Osteocyte (in vitro differentiated cells): Measurements from ENCODE around the gene SETX. TPM values are rescaled to one million over a fixed set of nuclear protein-coding genes. Genes with fewer than 3 reads are reported as not detected.

ENCODE experiments used
- DNase-seq: peaks from one replicate; pipeline ENCODE4 v3.0.0; 2021; ENCODE audit warnings: mixed read lengths; ENCODE audit not compliant: unreplicated experiment; ENCODE audit errors: extremely low spot score
- H3K27ac Mint-ChIP-seq: one replicate; pipeline ENCODE4 v1.8.0; 2021; ENCODE audit warnings: mild to moderate bottlenecking, mixed read lengths; ENCODE audit not compliant: unreplicated experiment
- H3K27me3 Mint-ChIP-seq: one replicate; pipeline ENCODE4 v1.8.0; 2021; ENCODE audit warnings: mixed read lengths; ENCODE audit not compliant: unreplicated experiment
- H3K36me3 Mint-ChIP-seq: one replicate; pipeline ENCODE4 v1.8.0; 2021; ENCODE audit warnings: mixed read lengths; ENCODE audit not compliant: unreplicated experiment
- H3K4me1 Mint-ChIP-seq: one replicate; pipeline ENCODE4 v1.8.0; 2021; ENCODE audit warnings: mixed read lengths; ENCODE audit not compliant: unreplicated experiment
- H3K4me3 Mint-ChIP-seq: one replicate; pipeline ENCODE4 v1.8.0; 2021; ENCODE audit warnings: mild to moderate bottlenecking, moderate library complexity, mixed read lengths; ENCODE audit not compliant: unreplicated experiment
- H3K9me3 Mint-ChIP-seq: one replicate; pipeline ENCODE4 v1.8.0; 2021; ENCODE audit warnings: mixed read lengths; ENCODE audit not compliant: unreplicated experiment
- long read RNA-seq: library from polyadenylated mRNA; unstranded; transcript quantifications from one replicate; pipeline ENCODE4 v2.0.0, GENCODE V29; 2021
- total RNA-seq: library from RNA; stranded (reverse); gene quantifications from 2 replicates; pipeline ENCODE4 v1.2.1, GENCODE V29; 2021
- TF ChIP-seq, protein P1 (sequence below): fragments of 200-600 bp; sonication (generic); IDR thresholded peaks from 2 replicates; pipeline ENCODE4 v1.5.0; 2021; ENCODE audit warnings: antibody characterized with exemption, mild to moderate bottlenecking, moderate library complexity

Gene SETX, protein sequence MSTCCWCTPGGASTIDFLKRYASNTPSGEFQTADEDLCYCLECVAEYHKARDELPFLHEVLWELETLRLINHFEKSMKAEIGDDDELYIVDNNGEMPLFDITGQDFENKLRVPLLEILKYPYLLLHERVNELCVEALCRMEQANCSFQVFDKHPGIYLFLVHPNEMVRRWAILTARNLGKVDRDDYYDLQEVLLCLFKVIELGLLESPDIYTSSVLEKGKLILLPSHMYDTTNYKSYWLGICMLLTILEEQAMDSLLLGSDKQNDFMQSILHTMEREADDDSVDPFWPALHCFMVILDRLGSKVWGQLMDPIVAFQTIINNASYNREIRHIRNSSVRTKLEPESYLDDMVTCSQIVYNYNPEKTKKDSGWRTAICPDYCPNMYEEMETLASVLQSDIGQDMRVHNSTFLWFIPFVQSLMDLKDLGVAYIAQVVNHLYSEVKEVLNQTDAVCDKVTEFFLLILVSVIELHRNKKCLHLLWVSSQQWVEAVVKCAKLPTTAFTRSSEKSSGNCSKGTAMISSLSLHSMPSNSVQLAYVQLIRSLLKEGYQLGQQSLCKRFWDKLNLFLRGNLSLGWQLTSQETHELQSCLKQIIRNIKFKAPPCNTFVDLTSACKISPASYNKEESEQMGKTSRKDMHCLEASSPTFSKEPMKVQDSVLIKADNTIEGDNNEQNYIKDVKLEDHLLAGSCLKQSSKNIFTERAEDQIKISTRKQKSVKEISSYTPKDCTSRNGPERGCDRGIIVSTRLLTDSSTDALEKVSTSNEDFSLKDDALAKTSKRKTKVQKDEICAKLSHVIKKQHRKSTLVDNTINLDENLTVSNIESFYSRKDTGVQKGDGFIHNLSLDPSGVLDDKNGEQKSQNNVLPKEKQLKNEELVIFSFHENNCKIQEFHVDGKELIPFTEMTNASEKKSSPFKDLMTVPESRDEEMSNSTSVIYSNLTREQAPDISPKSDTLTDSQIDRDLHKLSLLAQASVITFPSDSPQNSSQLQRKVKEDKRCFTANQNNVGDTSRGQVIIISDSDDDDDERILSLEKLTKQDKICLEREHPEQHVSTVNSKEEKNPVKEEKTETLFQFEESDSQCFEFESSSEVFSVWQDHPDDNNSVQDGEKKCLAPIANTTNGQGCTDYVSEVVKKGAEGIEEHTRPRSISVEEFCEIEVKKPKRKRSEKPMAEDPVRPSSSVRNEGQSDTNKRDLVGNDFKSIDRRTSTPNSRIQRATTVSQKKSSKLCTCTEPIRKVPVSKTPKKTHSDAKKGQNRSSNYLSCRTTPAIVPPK (N-terminal part only)
- 53.6 and 54.4 TPM in 2 replicates for total RNA-seq
- long read RNA-seq, partial matches to known transcripts: 297 of 342 reads
- long read RNA-seq, other reads (novel, unspliced or antisense): 45 of 342 reads

DNA sequence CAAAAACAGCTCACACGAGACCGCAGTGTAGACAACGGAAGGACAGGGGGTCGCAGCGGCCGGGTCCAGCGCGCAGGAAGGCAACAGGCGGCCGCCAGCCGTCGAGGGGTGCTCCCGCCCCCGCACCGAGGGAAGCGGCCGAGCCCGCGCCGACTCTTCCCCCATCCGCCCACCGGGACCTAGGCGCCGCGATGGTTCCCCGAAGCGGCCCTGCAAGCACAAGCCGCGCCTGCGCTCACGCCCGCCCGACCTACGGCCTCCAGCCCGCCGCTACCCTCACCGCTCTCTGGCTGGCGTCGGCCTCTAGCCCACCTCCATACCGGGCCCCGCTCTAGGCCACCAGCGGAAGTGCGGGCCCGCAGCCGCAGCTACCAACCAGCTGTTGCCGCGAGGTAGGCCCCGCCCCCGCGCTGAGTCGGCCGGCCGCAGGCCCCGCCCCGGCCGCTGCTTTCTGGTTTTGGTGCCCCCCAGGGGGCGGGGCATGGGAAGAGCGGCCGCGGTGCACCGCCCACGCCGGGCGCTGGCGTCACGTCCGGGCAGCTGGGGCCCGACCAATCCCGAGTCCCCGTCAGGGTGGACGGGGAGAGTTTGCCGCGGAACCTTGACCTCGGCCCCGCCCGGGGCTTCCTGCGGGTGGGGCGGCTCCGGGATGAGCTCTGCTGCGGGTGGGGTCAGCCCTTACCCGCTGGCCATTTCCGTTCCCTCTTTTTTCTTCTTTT is at the start of gene SETX:
SETX (minus strand) TSS at position 350 of the 719 bp plus-strand sequence. CDS start 5,558 bp downstream, outside the sequence.
- H3K9me3 Mint-ChIP-seq: no peaks in the 10 kb centered on the region
- DNase-seq: peak; percentile 99
- peaks cover 4% of the 10 kb centered on the region for H3K27me3 Mint-ChIP-seq
- H3K27ac Mint-ChIP-seq: peak within 1 kb of the TSS; percentile 96
- TF ChIP-seq, protein P1, sequence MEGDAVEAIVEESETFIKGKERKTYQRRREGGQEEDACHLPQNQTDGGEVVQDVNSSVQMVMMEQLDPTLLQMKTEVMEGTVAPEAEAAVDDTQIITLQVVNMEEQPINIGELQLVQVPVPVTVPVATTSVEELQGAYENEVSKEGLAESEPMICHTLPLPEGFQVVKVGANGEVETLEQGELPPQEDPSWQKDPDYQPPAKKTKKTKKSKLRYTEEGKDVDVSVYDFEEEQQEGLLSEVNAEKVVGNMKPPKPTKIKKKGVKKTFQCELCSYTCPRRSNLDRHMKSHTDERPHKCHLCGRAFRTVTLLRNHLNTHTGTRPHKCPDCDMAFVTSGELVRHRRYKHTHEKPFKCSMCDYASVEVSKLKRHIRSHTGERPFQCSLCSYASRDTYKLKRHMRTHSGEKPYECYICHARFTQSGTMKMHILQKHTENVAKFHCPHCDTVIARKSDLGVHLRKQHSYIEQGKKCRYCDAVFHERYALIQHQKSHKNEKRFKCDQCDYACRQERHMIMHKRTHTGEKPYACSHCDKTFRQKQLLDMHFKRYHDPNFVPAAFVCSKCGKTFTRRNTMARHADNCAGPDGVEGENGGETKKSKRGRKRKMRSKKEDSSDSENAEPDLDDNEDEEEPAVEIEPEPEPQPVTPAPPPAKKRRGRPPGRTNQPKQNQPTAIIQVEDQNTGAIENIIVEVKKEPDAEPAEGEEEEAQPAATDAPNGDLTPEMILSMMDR: no peak
- peaks cover 33% of the 10 kb centered on the region for H3K4me1 Mint-ChIP-seq
- H3K4me3 Mint-ChIP-seq: peak within 1 kb of the TSS; percentile 93
- peaks cover 21% of the 10 kb centered on the region for H3K36me3 Mint-ChIP-seq

DNA sequence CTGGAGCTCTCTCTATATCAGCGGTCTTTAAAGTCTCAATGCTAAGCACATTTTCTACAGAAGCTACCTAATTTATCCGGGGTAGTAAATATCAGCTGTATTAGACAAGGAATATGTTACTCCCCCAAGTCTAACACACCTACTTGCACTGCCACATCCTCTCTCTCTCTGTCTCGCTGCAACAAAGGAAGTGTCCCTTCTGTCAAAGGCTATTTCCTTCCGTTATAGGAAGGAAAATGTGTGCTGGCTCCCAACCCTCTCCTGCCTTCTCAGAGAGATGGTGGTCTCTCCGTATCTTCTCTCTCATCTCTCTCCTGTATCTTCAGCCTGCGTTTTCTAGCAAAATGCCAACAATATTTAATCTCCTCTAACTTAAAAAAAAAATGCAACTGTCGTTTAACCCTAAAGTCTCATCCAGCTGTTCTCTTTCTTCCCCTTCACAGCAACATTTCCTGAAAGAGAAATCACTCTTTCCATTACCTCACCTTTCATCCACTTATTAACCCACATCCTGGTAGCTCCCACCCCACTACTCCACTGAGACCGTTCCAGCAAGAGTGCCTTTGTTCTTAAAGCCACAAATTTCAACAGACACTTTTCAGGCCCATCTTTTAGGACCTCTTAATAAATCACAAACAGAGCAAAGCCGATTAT is 49.6 kb upstream of the SETX start:
- H3K4me3 Mint-ChIP-seq: no peak overlapping the region
- no peaks in the 10 kb centered on the region for H3K9me3 Mint-ChIP-seq
- H3K4me1 Mint-ChIP-seq: peaks cover 21% of the 10 kb centered on the region
- no peak overlapping the region for H3K27ac Mint-ChIP-seq
- peaks cover 23% of the 10 kb centered on the region for H3K36me3 Mint-ChIP-seq
- H3K27me3 Mint-ChIP-seq: no peaks in the 10 kb centered on the region
- no peak for DNase-seq
- TF ChIP-seq, protein P1: no peak

DNA sequence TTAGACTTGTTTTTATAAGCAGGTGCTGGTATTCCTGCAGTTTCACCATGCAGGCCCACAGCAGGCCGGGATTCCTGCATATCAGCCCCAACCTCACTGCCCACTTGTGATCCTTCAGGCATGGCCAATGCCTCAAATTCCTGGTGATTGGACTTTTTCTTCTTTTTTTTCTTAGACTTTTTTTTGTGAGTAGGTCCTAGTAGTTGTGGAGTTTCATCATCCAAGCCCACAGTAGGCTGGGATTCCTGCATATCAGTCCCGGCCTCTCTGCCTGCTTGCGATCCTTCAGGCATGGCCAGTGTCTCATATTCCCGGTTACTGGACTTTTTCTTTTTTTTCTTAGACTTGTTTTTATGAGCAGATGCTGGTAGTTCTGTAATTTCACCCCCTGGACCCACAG is 47.0 kb upstream of the SETX start:
- DNase-seq: no peak
- H3K4me3 Mint-ChIP-seq: no peak overlapping the region
- H3K9me3 Mint-ChIP-seq: no peaks in the 10 kb centered on the region
- peaks cover 16% of the 10 kb centered on the region for H3K4me1 Mint-ChIP-seq
- H3K27me3 Mint-ChIP-seq: no peaks in the 10 kb centered on the region
- H3K27ac Mint-ChIP-seq: no peak overlapping the region
- TF ChIP-seq, protein P1: no peak
- H3K36me3 Mint-ChIP-seq: peaks cover 35% of the 10 kb centered on the region

DNA sequence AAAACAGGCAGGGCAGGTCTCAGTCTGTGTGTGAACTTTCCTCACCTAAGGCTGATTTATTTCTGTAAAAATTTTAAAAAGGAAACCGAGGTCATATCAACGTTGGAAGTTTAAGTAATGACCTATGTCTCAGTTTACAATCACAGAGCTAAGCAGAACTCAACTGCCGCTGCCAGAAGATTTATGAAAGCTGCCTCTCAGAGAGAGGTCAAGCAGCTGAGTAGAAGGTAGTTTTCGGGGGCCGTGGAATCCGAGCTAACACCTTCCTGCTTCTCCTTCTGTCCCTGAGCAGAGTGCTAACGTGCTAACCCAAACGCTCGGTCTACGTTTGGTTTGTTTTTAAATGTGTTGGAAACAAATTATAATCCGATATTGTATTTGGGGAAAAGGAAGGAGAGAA is 40.8 kb upstream of the SETX start:
- Mint-ChIP-seq H3K4me1 (no peaks in the 10 kb centered on the region), H3K36me3 (peaks cover 52% of the 10 kb centered on the region), H3K4me3 (no peak overlapping the region), H3K27me3 (no peaks in the 10 kb centered on the region), H3K27ac (no peak overlapping the region), H3K9me3 (no peaks in the 10 kb centered on the region)
- TF ChIP-seq, protein P1: no peak
- no peak for DNase-seq
